Measurements from ENCODE around the gene PIP5K1B.

PIP5K1B gene

GRCh38 chr9:68925175-68925574 is 220.1 kb downstream of the PIP5K1B start:
- no peak for FAIRE-seq

DNA sequence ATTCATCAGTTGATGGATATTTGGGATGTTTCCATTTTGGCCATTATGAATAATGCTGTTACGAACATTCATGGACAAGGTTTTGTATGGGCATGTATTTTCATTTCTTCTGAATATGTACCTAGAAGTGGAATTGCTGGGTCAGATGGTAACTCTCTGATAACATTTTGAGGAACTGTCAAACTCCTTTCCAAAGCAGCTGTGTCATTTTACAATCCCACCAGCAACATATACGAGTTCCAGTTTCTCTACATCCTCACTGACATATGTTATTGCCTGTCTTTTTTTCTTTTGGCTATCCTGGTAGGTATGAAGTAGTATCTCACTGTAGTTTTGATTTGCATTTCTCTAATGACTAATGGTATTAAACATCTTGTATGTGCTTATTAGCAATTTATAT is 222.1 kb downstream of the PIP5K1B start:
- FAIRE-seq, result no peak

GRCh38 chr9:68931821-68932220 is 226.8 kb downstream of the PIP5K1B start:
- no peak for FAIRE-seq

GRCh38 chr9:68932458-68932857 is 227.4 kb downstream of the PIP5K1B start:
- peak; percentile 61 for FAIRE-seq

- FAIRE-seq, result no peak
Observed at GRCh38 chr9:68933434-68934328, 228.6 kb downstream of the PIP5K1B start.

DNA sequence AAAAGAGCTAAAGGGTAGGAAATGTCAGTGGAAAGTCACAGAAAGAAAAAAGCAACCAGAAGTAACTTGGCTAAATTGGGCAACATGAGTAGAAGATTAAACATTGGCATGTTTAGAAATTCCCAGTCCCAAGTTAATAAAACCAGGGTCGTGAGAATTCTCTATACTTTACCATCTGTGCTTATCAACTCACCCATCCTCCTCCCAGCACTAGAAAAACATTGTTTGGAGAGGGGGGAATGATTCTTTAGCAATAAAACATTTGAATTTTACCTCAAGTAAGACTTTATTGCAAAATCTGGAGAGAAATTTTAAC is 229.2 kb downstream of the PIP5K1B start:
- no peak for FAIRE-seq

GRCh38 chr9:68940573-68940972 is 235.5 kb downstream of the PIP5K1B start:
- no peak for FAIRE-seq

- no peak for FAIRE-seq
Observed at GRCh38 chr9:68941780-68942459, 236.9 kb downstream of the PIP5K1B start.

- FAIRE-seq, result no peak
Observed at GRCh38 chr9:68942790-68943189, 237.8 kb downstream of the PIP5K1B start.

GRCh38 chr9:68947015-68947414 is 242.0 kb downstream of the PIP5K1B start:
- no peak for FAIRE-seq

GRCh38 chr9:68947842-68948569 is 243.0 kb downstream of the PIP5K1B start:
- FAIRE-seq, result no peak

GRCh38 chr9:68949271-68950000 is 244.4 kb downstream of the PIP5K1B start:
- FAIRE-seq, result no peak

GRCh38 chr9:68950188-68950587 is 245.1 kb downstream of the PIP5K1B start:
- FAIRE-seq, result no peak

GRCh38 chr9:68950689-68951088 is 245.6 kb downstream of the PIP5K1B start:
- FAIRE-seq, result no peak

DNA sequence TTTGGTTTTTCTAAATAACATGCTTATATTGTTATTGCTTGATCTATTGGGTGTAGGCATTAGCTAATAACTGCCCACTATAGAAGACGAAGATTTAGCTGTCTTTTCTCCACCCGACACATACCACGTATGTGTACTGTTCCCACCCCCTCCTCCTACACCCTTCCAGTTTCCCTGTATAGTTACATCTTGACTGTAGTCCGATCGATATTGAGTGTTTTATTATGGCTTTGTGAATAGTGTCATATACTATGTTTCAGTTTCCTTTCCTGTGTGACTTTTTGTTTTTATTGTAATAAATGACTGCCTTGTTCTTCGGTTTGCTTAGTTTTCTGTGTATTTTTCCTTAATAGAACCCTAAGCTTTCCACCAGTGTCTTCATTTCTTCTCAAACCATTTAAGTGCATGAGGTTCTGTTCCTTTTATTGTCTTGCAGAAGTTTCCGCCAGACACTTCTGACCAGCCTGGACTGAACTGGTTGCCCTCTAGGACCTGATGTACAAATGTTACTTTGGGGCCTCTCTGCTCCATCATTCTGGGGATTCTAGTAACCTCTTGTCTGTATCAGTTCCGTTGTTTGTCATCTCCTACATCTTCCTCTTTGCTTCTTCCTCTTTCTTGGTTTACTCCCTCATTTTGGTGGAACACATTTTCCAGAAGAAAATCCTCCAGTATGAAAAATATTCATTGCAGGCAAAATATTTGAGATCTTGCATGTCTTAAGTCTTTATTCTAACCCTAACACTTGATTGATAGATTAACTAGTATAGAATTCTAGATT is 247.0 kb downstream of the PIP5K1B start:
- FAIRE-seq, result no peak

DNA sequence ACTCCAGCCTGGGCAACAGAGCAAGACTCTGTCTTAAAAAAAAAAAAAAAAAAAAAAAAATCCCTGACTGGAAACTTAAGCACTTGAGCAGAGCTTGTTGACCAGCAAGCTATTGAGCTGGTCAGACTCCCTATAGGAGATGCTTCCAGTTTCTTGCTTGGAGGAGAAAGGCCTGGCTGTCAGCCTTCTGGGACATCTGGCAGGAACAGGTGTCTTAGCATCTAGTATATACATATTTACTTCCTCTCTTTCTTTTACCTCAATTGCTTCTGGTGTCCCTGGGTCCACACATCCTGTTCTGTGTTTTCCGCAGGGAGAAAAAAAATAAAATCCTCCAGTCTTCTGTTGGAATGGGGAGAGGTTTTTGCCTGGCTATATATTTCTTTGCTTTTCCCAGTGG is 248.7 kb downstream of the PIP5K1B start:
- no peak for FAIRE-seq

- no peak for FAIRE-seq
Observed at GRCh38 chr9:68955330-68955729, 250.3 kb downstream of the PIP5K1B start.

DNA sequence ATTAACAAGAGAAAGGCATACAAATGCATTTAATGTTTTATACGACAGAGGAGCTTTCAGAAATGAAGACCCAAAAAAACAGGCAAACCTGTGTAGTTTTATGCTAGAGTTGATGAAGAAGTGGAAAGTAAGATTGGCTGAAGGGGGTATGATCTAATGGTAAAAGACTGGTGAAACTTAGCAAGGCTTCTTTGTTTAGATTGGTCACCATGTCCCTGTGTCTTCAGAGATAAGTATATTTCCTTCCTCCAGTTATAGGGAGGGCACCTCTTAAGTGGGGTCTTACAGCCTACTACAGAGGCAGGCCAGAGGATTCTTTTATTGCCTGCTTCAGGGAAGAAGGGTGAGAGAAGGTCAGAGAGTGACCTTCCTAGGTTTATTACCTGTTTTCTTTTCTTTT is 252.4 kb downstream of the PIP5K1B start:
- no peak for FAIRE-seq

GRCh38 chr9:68961587-68961986 is 256.5 kb downstream of the PIP5K1B start:
- FAIRE-seq, result no peak

GRCh38 chr9:68963416-68963815 is 258.4 kb downstream of the PIP5K1B start:
- no peak for FAIRE-seq

GRCh38 chr9:68964102-68964541 is 259.1 kb downstream of the PIP5K1B start:
- peak; percentile 88 for FAIRE-seq

DNA sequence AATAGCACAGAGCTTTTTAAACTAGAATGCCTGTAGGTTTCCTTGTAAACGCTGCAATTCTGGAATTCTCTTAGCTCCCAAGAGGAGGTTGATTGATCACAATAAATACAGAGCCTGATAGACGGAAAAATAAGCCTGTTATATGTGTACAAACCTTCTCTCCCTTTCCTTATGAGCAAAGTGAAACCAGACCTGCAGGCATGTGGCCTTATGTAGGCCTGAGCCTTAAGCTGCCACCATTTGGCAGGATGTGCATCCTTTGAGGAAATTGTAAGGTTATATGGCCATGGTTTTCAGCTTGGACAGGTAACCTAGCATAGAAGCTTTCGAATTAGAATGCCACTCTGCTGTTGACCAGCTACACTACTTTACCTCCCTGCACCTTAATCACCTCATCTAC is 259.7 kb downstream of the PIP5K1B start:
- no peak for FAIRE-seq
